Activated CD4-positive, alpha-beta T cell treated with anti-CD3 and anti-CD28 coated beads for 1 hour (primary cell): ENCODE results near the gene POLR3K.
"Not testable (repeated sequence)": the region's sequence is repeated elsewhere in the genome, so short reads cannot be mapped to it uniquely, and the experiment has no call there.

ENCODE experiments used
- DNase-seq: peaks from one replicate; pipeline ENCODE4 v3.0.0-alpha.2; 2020

POLR3K gene

GRCh38 chr16:63998-64913 is 10.8 kb upstream of the POLR3K start:
- no peak for DNase-seq

DNA sequence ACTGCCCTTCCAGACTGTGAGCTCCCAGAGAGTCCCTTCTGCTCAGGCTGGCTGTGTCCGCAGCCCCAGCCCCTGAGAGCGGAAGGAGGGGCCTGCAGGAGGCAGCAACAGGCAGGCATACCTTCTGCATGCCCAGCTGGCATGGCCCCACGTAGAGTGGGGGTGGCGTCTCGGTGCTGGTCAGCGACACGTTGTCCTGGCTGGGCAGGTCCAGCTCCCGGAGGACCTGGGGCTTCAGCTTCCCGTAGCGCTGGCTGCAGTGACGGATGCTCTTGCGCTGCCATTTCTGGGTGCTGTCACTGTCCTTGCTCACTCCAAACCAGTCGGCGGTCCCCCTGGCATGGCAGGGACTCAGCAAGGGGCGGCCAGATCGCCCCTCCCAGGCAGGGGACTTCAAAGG is 10.1 kb upstream of the POLR3K start:
- DNase-seq: no peak

- no peak for DNase-seq
Observed at GRCh38 chr16:62968-63391, 9.6 kb upstream of the POLR3K start.

DNA sequence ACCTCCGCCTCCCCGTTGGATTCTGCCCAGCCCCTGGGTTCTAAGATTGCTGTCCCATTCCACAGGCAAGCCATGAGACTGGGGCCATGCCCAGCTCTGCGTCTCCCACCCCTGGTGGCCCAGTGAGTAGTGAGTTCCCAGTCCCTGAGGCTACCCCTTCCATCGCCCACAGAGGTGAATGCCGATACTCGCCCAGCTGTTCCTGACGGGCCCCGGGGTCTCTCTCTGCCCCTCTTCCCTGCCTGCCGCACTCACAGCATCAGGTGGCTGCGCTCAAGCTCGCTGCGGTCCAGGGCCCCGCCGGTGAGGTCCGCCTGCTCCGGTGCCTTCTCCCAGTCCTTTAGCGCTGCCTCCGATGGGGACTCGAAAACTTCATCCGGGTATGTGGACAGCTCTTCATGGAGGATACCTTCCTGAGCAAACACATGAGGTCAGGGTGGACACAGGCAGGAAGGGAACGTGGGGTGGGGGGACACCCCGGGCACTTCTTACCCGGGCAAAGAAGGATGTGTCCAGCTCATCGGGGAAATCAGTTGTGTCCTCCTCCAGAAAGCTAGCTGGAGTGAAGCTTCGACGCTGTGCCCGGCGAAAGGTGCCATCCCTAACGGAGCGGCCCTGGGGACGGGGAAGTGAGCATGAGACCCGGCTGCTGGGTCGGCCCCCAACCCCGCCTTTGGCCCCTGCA is 9.0 kb upstream of the POLR3K start:
- no peak for DNase-seq

GRCh38 chr16:61879-62281 is 8.5 kb upstream of the POLR3K start:
- no peak for DNase-seq

- DNase-seq: no peak
Observed at GRCh38 chr16:60929-61878, 7.8 kb upstream of the POLR3K start.

GRCh38 chr16:60166-60565 is 6.8 kb upstream of the POLR3K start:
- no peak for DNase-seq

DNA sequence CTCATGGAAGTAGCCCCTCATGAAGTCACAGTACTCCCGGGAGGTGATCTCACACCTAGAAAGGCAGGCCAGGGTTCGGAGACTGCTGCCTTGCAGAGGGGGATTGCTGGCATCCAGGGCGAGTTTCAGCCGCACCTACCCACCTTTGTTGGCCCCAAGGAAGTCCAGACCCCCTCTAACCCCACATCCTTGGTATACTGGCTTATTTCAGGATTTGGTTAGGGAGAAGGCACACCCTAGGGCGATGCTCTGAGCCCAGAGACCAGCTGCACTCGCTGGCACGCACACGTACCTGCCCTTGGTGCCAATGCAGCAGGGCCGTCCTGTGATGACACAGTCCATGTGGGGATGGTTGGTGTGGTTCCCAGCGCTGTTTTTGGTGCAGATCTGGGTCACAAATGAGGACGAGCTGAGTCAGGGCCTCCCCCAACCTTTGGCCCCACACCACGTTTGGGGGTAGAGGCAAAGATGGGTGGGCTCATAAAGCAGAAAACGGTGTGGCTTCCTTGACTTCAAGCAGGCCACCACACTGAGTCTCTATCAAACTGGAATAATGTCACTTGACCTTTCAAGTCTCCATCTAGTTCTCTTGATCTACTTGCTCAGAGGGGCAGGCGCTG is 6.1 kb upstream of the POLR3K start:
- DNase-seq: no peak

- DNase-seq: no peak
Observed at GRCh38 chr16:58491-59439, 5.4 kb upstream of the POLR3K start.

GRCh38 chr16:57711-58110 is 4.3 kb upstream of the POLR3K start:
- no peak for DNase-seq

- no peak for DNase-seq
Observed at GRCh38 chr16:56231-56927, 3.0 kb upstream of the POLR3K start.

GRCh38 chr16:55571-56136 is 2.2 kb upstream of the POLR3K start:
- no peak for DNase-seq

DNA sequence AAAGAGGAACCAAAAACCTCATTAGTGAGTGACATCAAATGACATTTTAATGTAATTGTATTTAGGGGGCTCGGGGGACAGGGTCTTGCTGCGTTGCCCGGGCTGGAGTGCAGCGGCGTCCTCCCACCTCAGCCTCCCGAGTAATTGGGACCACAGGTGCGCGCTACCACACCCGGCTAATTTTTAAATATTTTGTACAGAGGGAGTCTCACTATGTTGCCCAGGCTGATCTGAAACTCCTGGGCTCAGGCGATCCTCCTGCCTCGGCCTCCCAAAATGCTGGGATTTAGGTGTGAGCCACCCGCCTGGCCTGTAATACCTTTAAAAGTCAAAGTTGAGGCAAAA is 801 bp upstream of the POLR3K start:
- no peak for DNase-seq

- no peak for DNase-seq
Observed at GRCh38 chr16:50769-51591, 2.4 kb downstream of the POLR3K start.

- no peak for DNase-seq
Observed at GRCh38 chr16:47234-47633, 6.2 kb downstream of the POLR3K start.

GRCh38 chr16:46510-46909 is 6.9 kb downstream of the POLR3K start:
- not testable (repeated sequence) for DNase-seq

GRCh38 chr16:45454-45853 is 8.0 kb downstream of the POLR3K start:
- no peak for DNase-seq

DNA sequence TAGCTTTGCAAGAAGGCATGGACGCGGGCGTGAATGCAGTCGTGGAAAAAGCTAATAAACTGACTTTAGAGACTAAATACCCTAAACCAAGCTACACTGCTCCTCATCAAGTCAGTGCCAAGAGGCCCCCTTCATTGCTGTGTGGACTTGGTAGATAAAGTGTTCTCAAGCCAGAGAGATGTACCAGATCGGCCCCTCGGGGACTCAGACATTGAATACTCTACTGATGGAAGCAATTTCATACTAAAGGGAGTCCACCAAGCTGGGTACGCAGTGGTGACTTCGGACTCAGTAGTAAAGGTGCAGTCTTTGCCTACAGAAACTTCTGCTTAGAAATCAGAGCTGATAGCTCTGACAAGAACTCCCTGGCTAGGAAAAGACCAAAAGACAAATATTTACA is 8.8 kb downstream of the POLR3K start:
- no peak for DNase-seq

- DNase-seq: no peak
Observed at GRCh38 chr16:43294-43693, 10.1 kb downstream of the POLR3K start.

GRCh38 chr16:42691-43090 is 10.7 kb downstream of the POLR3K start:
- DNase-seq: no peak
